ENCODE measurements around the gene KLHDC7A.

The KLHDC7A gene

GRCh38 chr1:18495635-18496034 is 14.9 kb downstream of the KLHDC7A start:
- TF ChIP-seq ZFX (IDR thresholded peaks at IDR 0.05; ENCODE audit: borderline replicate concordance) (no peak), CTCF (IDR thresholded peaks at IDR 0.05) (no peak)
- H3K27ac ChIP-seq = no peak overlapping the region

- no peak overlapping the region for H3K27ac ChIP-seq
- TF ChIP-seq ZFX (IDR thresholded peaks at IDR 0.05; ENCODE audit: borderline replicate concordance) (no peak), CTCF (IDR thresholded peaks at IDR 0.05) (no peak)
Measured at GRCh38 chr1:18496056-18496455, 15.3 kb downstream of the KLHDC7A start.

DNA sequence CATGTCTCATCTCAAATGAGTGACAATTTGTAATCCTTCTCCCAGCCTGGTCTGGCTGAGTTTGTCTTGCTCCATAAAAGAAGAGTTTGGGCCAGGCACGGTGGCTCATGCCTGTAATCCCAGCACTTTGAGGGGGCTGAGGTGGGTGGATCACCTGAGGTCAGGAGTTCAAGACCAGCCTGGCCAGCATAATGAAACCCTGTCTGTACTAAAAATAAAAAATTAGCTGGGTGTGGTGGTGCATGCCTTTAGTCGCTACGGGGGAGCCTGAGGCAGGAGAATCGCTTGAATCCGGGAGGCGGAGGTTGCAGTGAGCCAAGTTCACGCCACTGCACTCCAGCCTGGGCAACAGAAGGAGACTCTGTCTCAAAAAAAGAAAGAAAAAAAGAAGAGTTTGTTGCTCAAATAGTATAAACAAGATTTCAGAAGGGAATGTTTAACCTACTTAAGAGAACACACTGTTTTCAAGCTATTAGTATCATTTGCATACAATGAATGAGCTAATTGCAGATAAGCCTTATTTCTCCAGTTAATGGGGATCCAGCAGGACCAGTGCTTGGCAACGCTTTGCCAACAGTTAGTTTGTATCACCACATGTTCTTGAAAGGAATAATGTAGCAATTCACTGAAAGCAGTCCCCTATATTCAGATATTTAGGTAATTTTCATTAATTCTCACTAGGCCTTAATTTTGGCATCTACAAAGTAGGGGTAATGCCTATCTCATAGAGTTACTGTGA is 15.9 kb downstream of the KLHDC7A start:
- no peak for TF ChIP-seq CTCF (IDR thresholded peaks at IDR 0.05)
- no peak for TF ChIP-seq ZFX (IDR thresholded peaks at IDR 0.05; ENCODE audit: borderline replicate concordance)
- H3K27ac ChIP-seq = no peak overlapping the region

- H3K27ac ChIP-seq = no peak overlapping the region
- TF ChIP-seq ZFX (IDR thresholded peaks at IDR 0.05; ENCODE audit: borderline replicate concordance) (no peak), CTCF (IDR thresholded peaks at IDR 0.05) (no peak)
Measured at GRCh38 chr1:18501833-18502232, 21.1 kb downstream of the KLHDC7A start.

DNA sequence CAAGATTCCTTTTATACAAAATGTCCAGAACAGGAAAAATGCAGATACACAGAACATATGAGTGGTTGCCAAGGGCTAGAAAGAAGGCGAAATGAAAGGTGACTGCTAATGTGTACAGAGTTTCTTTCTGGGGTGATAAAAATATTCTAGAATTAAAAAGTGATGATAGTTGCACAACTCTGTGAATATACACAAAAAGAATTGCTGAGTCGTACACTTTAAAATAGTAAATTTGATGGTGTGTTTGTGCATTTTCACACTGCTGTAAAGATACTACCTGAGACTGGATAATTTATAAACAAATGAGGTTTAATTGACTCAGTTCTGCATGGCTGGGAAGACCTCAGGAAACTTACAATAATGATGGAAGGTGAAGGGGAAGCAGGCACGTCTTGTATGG is 23.9 kb downstream of the KLHDC7A start:
- H3K27ac ChIP-seq = no peak overlapping the region

DNA sequence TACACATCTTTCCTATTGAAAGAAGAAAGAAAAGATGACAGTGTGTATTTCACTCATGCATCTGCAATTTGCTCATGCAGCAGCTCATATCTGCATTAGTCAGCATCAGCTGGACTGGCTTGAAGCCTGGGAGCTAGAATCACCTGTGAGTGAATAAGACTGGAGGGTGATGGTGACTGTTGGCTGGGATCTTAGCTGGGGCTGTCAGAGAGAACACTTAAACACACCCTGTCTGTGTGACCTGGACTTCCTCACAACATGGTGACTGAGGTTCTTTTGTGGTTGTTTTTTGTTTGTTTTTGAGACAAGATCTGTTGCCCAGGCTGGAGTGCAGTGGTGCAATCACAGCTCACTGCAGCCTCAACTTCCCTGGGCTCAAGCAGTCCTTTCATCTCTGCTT is 24.9 kb downstream of the KLHDC7A start:
- TF ChIP-seq ZFX (IDR thresholded peaks at IDR 0.05; ENCODE audit: borderline replicate concordance) (no peak), CTCF (IDR thresholded peaks at IDR 0.05) (no peak)
- H3K27ac ChIP-seq = no peak overlapping the region

More for the DNA sequence above, 23.9 kb downstream of the KLHDC7A start:
- TF ChIP-seq CTCF (IDR thresholded peaks at IDR 0.05) = no peak
- TF ChIP-seq ZFX (IDR thresholded peaks at IDR 0.05; ENCODE audit: borderline replicate concordance) = no peak

DNA sequence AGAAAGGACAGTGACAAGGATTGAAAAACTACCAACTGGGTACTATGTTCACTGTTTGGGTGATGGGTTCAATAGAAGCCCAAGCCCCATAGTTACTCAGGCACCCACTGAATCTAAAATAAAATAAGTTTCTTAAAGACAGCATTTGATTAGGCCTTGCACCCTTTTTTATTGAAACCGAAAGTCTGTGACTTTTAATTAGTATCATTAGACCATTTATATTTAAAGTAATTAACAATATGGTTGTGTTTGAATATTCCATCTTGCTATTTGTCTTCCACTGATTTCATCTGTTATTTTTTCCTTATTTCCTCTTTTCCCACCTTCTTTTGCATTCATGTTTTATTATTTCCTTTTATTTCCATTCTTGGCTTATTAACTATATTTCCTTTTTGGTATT is 27.4 kb downstream of the KLHDC7A start:
- no peak overlapping the region for H3K27ac ChIP-seq
- TF ChIP-seq CTCF (IDR thresholded peaks at IDR 0.05) = no peak
- no peak for TF ChIP-seq ZFX (IDR thresholded peaks at IDR 0.05; ENCODE audit: borderline replicate concordance)

All from 22Rv1 (cell line).